ENCODE results near the gene BTN3A1. TPM values are rescaled to one million over a fixed set of nuclear protein-coding genes. Genes with fewer than 3 reads are reported as not detected.

Gene BTN3A1
- total and polyA plus RNA-seq, 2 of the 8 experiments (the other 6 are each of a cell fraction or from before 2014, with no cell fraction given) = 4.7 to 5.6 TPM

DNA sequence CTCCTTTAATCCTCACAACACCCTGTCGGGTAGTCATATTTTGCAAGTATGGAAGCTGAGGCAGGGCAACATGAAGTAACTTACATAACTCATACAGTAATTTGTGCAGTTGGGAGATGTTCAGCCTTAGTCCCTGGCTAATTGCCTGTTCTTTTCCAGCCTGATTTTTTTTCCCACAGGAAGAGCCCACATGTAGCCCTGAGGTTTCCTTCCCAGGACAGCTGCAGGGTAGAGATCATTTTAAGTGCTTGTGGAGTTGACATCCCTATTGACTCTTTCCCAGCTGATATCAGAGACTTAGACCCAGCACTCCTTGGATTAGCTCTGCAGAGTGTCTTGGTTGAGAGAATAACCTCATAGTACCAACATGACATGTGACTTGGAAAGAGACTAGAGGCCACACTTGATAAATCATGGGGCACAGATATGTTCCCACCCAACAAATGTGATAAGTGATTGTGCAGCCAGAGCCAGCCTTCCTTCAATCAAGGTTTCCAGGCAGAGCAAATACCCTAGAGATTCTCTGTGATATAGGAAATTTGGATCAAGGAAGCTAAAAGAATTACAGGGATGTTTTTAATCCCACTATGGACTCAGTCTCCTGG, 50.7 kb downstream of the BTN3A1 start (continued):
- TF ChIP-seq, protein P1, sequence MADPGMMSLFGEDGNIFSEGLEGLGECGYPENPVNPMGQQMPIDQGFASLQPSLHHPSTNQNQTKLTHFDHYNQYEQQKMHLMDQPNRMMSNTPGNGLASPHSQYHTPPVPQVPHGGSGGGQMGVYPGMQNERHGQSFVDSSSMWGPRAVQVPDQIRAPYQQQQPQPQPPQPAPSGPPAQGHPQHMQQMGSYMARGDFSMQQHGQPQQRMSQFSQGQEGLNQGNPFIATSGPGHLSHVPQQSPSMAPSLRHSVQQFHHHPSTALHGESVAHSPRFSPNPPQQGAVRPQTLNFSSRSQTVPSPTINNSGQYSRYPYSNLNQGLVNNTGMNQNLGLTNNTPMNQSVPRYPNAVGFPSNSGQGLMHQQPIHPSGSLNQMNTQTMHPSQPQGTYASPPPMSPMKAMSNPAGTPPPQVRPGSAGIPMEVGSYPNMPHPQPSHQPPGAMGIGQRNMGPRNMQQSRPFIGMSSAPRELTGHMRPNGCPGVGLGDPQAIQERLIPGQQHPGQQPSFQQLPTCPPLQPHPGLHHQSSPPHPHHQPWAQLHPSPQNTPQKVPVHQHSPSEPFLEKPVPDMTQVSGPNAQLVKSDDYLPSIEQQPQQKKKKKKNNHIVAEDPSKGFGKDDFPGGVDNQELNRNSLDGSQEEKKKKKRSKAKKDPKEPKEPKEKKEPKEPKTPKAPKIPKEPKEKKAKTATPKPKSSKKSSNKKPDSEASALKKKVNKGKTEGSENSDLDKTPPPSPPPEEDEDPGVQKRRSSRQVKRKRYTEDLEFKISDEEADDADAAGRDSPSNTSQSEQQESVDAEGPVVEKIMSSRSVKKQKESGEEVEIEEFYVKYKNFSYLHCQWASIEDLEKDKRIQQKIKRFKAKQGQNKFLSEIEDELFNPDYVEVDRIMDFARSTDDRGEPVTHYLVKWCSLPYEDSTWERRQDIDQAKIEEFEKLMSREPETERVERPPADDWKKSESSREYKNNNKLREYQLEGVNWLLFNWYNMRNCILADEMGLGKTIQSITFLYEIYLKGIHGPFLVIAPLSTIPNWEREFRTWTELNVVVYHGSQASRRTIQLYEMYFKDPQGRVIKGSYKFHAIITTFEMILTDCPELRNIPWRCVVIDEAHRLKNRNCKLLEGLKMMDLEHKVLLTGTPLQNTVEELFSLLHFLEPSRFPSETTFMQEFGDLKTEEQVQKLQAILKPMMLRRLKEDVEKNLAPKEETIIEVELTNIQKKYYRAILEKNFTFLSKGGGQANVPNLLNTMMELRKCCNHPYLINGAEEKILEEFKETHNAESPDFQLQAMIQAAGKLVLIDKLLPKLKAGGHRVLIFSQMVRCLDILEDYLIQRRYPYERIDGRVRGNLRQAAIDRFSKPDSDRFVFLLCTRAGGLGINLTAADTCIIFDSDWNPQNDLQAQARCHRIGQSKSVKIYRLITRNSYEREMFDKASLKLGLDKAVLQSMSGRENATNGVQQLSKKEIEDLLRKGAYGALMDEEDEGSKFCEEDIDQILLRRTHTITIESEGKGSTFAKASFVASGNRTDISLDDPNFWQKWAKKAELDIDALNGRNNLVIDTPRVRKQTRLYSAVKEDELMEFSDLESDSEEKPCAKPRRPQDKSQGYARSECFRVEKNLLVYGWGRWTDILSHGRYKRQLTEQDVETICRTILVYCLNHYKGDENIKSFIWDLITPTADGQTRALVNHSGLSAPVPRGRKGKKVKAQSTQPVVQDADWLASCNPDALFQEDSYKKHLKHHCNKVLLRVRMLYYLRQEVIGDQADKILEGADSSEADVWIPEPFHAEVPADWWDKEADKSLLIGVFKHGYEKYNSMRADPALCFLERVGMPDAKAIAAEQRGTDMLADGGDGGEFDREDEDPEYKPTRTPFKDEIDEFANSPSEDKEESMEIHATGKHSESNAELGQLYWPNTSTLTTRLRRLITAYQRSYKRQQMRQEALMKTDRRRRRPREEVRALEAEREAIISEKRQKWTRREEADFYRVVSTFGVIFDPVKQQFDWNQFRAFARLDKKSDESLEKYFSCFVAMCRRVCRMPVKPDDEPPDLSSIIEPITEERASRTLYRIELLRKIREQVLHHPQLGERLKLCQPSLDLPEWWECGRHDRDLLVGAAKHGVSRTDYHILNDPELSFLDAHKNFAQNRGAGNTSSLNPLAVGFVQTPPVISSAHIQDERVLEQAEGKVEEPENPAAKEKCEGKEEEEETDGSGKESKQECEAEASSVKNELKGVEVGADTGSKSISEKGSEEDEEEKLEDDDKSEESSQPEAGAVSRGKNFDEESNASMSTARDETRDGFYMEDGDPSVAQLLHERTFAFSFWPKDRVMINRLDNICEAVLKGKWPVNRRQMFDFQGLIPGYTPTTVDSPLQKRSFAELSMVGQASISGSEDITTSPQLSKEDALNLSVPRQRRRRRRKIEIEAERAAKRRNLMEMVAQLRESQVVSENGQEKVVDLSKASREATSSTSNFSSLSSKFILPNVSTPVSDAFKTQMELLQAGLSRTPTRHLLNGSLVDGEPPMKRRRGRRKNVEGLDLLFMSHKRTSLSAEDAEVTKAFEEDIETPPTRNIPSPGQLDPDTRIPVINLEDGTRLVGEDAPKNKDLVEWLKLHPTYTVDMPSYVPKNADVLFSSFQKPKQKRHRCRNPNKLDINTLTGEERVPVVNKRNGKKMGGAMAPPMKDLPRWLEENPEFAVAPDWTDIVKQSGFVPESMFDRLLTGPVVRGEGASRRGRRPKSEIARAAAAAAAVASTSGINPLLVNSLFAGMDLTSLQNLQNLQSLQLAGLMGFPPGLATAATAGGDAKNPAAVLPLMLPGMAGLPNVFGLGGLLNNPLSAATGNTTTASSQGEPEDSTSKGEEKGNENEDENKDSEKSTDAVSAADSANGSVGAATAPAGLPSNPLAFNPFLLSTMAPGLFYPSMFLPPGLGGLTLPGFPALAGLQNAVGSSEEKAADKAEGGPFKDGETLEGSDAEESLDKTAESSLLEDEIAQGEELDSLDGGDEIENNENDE (IDR thresholded peaks at IDR 0.05; ENCODE audit: insufficient replicate concordance, low read length) = no peak
- TF ChIP-seq TAF7 (optimal IDR thresholded peaks at IDR 0.05; ENCODE audit: borderline replicate concordance, low read depth, low read length) (no peak), CHD2 (IDR thresholded peaks at IDR 0.05; ENCODE audit: low read length) (no peak), SIX5 (IDR thresholded peaks at IDR 0.05; ENCODE audit: low read depth, low read length) (no peak), CBX8 (IDR thresholded peaks at IDR 0.05; ENCODE audit: borderline replicate concordance, low read depth, low read length) (no peak), PHF8 (conservative IDR thresholded peaks at IDR 0.05; ENCODE audit: low read depth, low read length) (no peak), RAD21 (IDR thresholded peaks at IDR 0.05 in 1 of 2, conservative IDR thresholded peaks at IDR 0.05 in 1 of 2; ENCODE audit: low read depth in 2 of 2, low read length in 2 of 2) (no peak), SP2 (IDR thresholded peaks at IDR 0.05; ENCODE audit: low read length) (no peak), KDM1A (IDR thresholded peaks at IDR 0.05; ENCODE audit: borderline replicate concordance, low read length) (no peak), HDAC2 (IDR thresholded peaks at IDR 0.05; ENCODE audit: borderline replicate concordance in 1 of 2, low read depth in 2 of 2, low read length in 2 of 2) (no peak), BRCA1 (IDR thresholded peaks at IDR 0.05; ENCODE audit: low read depth, low read length) (no peak)

Measured in H1 (cell line).